GM21529 (cell line): Measurements from ENCODE around the gene C1QTNF12.
A peak's percentile ranks its signal among the peaks of the same experiment; 100 is the strongest.

Experiments
- ATAC-seq: cut with Tn5 transposase; IDR thresholded peaks from one replicate; pipeline ENCODE4 v1.9.1; 2021; ENCODE audit not compliant: unreplicated experiment

The C1QTNF12 gene

GRCh38 chr1:1241588-1242219 lies 4.8 kb downstream of the C1QTNF12 start:
- ATAC-seq = no peak

GRCh38 chr1:1240822-1241587 lies 5.5 kb downstream of the C1QTNF12 start:
- ATAC-seq = no peak

GRCh38 chr1:1240348-1240732 lies 6.2 kb downstream of the C1QTNF12 start:
- ATAC-seq = no peak

- no peak for ATAC-seq
These were observed 6.7 kb downstream of the C1QTNF12 start for GRCh38 chr1:1239614-1240347.

- no peak for ATAC-seq
These were observed 7.3 kb downstream of the C1QTNF12 start for GRCh38 chr1:1239227-1239613.

GRCh38 chr1:1238702-1239178 lies 7.8 kb downstream of the C1QTNF12 start:
- ATAC-seq = no peak

- ATAC-seq = no peak
These were observed 8.4 kb downstream of the C1QTNF12 start for GRCh38 chr1:1237874-1238701.

GRCh38 chr1:1236945-1237873 lies 9.3 kb downstream of the C1QTNF12 start:
- ATAC-seq = no peak

- ATAC-seq = no peak
These were observed 10.3 kb downstream of the C1QTNF12 start for GRCh38 chr1:1236176-1236763.

- ATAC-seq = no peak
These were observed 11.3 kb downstream of the C1QTNF12 start for GRCh38 chr1:1235016-1235744.

GRCh38 chr1:1234180-1234808 lies 12.2 kb downstream of the C1QTNF12 start:
- no peak for ATAC-seq

GRCh38 chr1:1233567-1233892 lies 13.0 kb downstream of the C1QTNF12 start:
- ATAC-seq = no peak

GRCh38 chr1:1232796-1233566 lies 13.5 kb downstream of the C1QTNF12 start:
- ATAC-seq = no peak

- no peak for ATAC-seq
These were observed 14.2 kb downstream of the C1QTNF12 start, which contains the start of gene B3GALT6 for GRCh38 chr1:1232208-1232795. TSS of gene B3GALT6 (plus strand) at chr1:1232237. CDS start at chr1:1232279, 42 bp downstream.

- ATAC-seq = peak; percentile 90
These were observed 14.9 kb downstream of the C1QTNF12 start, which contains the start of gene SDF4 for GRCh38 chr1:1231400-1232207. TSS of gene SDF4 (minus strand) at chr1:1232001. CDS start at chr1:1228772, 3,229 bp downstream.

- ATAC-seq = no peak
These were observed 15.7 kb downstream of the C1QTNF12 start for GRCh38 chr1:1230656-1231399.
